HS-5 (cell line): ENCODE results near the gene SIDT1.

Source experiments
- DNase-seq: peaks from one replicate; pipeline ENCODE4 v3.0.0-alpha.2; 2012; ENCODE audit warnings: low read depth

SIDT1 gene

DNA sequence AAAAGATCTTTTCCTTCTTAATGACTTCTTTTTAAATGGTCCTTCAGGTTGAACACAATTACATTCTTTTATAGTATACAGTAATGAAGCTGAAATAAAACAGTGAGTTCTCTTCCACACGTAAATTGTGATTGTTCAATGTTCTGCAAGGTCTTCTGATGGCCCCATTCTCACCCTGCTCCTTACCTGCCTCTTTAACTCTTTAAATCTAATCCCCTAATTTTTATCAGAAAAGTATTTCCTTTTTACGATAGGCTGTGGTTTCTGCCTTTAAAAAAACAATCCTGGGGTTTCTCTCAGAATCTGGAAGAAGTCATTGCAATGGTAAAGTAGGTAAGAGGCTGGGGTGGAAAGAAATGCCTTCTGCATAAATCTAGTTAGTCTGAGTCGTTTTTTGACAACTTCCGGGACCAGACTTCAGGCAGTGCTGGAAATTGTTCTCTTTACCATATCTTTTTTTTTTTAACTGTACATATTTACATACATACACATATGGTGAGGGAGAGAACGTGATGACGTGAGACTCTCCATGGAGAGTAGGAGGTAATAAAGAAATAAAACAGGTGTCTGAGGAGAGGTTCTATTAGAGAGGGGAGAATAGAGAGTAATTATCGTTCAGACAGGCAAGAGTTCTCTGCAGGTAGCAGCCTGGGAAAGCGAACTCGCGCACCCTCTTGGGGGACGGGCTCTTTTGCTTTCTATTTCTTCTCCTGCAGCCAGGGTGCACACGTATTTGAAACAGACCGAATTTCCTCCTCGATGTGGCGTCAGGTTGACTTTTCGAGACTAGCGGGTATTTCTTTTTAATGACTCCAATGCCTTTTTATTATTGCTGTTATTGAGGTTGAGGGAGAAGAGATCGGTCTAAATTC lies at the start of gene SIDT1:
TSS of gene SIDT1 (plus strand) at position 730 of the 872 bp plus-strand sequence. CDS start 467 bp downstream, outside the sequence.
- DNase-seq, result no peak

DNA sequence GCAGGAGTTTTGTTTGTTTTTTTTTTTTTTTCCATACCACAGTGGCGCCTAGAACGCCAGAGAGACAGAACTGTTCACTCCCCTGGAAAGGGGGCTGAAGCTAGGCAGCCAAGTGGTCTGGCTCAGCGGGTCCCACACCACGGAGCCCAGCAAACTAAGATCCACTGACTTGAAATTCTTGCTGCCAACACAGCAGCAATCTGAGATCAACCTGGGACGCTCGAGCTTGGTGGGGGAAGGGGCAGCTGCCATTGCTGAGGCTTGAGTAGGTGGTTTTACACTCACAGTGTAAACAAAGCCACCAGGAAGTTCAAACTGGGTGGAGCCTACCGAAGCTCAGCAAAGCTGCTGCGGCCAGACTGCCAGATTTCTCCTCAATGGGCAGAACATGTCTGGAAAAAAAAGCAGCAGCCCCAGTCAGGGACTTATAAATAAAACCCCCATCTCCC lies 47.2 kb upstream of the SIDT1 start:
- DNase-seq, result no peak

DNA sequence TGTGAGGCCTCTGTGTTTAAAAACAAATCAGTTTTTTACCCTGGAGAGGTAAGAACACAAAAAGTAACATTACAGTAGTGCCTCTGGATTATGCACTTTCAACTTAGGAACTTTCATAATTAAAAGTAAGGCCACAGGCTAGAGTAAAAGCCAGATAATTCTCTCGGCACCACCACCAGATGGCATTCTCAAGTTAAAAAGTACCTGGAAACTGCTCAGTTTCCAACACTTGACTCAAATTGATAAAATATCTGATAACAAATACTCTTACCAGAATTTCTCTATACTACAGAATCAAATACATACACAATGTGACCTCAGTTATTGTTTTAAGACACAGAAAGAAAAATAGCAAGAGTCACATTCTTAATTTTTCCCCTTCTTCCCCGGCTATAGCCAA lies 37.3 kb upstream of the SIDT1 start:
- DNase-seq, result no peak

DNA sequence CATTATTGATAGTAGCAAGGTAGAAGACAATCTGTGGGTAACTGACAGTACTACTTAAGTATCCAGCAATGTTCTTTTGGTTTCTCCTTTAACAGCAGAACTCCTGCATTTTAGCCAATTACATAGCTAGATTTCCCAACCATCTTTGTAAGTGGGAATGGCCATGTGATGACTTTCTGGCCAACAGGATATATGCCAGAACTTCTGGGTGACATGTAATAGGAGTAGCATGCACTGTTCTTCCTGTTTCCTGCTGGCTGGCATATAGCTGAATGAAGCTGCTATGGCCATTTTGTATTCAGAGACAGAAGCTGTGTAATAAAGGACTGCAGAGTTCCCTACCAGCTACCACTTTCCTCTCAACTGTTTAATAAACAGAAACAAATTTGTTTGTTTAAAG lies 35.4 kb upstream of the SIDT1 start:
- DNase-seq, result no peak

DNA sequence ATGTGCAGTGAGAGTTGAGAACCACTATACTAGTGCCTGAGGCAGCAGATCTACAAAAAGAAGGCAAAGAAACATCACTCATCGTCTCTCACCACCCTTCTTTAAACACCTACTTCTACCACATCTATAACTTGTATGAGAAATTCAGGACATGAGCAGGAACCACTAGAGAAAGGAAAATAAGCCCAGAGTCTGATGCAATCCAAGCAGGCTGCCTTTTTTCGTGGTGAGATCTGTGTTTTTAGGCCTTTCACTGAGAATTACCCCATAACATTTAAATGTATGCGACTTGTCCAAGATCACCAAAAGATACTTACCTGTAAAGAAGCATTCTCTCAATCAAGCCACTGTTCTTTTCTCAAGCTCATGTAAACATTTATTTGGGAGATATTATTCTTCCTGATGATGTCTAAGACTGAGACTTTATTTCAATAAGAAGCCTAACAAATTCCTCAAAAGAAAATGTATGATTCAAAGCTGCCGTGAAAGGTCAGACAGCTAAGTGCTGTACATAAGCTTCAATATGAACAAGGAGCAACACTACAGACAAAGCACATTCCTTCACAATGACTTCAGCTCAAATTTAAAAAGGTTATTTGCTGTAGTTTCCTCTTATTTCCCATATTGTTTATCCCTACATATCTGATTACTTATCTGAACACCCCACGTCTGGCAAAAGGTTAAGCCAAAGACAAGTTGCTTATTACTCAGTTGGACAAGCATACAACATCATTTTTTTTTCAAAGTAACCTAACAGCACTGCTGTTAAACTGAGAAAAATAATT lies 33.9 kb upstream of the SIDT1 start:
- peak; percentile 34 for DNase-seq

DNA sequence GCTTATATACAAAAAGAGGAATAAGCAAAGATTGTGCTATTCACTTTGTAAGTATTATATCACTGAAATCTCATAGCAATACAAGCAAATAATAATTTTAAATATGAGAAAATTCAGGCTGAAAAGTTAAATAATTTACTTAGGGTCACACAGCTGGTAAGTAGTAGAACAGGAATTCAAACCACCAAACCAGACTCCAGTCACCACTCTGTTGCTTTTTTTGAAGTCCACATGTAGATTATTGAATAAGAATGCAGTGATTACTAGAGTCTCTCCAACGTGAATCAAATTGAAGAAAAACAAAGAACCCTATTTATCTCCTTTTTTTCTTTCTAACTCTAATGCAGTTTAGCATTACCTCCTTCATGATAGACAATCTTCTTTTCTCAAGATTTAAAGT lies 33.3 kb upstream of the SIDT1 start:
- no peak for DNase-seq

DNA sequence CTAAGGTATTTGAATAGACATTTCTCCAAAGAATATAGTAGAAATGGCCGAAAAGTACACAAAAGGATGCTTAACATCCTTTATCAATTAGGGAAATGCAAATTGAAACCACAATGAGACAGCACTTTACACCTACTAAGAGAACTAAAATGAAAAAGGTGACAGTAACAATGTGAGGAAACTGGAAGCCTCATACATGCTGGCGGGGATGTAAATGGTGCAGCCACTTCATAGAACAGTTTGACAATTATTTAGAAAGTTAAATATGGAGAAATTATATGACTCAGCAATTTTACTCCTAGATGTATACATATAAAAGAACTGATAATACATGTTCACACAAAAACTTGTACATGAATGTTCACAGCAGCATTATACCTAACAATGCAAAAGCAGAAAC lies 30.8 kb upstream of the SIDT1 start:
- DNase-seq, result no peak

DNA sequence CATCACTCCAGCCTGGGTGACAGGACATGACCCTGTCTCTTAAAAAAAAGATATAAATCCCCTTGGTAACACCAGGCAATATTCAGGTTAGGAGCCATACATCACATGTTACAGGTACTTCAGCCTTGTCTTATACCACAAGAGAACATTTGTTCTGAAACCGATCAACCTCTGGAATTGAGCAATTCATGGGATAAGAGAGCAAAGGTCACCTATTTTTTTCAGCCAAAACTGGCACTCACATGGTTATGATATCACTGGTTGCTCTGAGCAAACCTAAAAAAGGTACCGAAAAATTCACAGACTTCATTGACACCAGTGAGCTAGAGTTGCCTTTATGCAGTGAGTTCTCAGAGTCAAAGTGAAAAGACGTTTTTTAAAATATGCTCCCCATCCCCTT lies 26.5 kb upstream of the SIDT1 start:
- no peak for DNase-seq

DNA sequence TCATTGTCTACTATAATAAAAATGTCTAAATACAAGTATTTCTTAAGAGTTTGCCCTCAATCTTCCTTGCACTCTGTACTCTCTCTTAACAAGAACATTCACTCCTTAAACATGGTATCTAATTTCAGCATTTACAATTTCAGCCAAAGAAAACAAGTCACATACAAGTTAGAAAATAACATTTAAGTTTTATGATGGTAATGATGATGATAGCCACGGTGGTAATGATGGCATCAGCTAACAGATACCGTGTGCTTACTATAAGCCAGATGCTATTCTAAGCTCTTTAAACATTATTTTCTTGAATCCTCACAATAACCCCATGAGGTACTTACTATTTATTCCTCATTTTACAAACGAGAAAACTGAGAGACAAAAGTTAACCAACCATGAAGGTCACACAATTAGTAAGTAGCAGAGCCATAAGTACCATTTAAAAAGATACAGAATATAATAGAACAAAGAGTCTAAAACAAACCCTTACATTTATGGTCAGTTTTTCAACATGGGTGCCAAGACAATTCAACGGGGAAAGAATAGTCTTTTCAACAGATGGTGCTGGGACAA lies 24.8 kb upstream of the SIDT1 start:
- DNase-seq, result no peak

DNA sequence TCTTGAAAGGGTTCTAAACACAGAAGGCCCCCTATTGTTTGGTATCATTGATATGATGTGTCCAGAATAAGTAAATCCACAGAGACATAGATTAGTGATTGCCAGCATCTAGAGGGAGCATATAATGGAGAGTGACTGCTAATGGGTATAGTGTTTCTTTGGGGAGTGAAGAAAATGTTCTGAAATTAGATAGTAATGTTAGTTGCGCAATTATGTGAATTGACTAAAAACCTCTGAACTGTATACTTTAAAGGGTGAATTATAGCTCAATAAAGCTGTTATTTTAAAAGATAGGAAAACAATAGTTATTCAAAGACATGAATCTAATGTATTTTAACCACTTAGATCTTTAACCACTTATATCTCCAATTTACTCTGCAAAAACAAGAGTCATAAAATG lies 23.4 kb upstream of the SIDT1 start:
- no peak for DNase-seq

DNA sequence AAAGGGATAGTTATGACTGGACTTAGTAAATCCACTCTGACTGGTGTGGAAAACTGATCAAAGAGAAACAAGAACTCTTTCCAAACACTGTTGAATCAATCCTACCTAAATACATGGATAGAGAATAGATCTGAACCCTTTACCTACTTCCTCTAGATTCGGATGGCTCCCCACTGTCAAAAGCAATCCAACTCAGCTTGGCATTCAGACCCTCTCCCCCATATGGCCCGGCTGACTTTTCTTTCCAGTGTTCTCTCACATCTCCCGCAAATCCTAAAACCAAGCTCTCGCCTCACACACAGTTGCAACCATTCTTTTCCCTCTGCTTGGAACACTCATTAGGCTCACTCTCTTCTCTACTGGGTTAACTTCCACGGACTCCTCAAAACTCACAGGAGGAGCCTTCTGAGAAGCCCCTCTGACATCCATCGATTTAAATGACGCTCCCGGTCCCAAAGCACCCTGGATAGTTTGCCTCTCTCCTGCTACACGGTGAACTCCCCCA lies 18.0 kb upstream of the SIDT1 start:
- DNase-seq, result no peak

DNA sequence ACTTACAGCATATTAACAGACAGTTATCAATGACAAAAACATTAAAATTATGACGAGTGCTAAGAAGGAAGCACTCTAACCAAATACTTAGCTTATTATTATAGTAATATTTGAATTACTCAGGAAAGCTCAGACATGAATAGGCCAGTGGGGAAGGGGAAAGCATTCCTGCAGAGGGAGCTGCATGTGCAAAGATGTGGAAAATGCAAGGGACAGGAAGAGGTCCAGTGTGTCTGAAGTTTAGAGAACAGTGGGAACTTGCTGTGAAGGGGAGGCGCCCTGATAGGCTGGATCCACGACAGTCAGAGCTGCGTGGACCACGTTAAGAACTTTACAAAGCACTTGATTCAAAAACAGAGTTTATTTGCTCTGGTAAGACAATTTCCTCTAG lies 16.2 kb upstream of the SIDT1 start:
- no peak for DNase-seq

DNA sequence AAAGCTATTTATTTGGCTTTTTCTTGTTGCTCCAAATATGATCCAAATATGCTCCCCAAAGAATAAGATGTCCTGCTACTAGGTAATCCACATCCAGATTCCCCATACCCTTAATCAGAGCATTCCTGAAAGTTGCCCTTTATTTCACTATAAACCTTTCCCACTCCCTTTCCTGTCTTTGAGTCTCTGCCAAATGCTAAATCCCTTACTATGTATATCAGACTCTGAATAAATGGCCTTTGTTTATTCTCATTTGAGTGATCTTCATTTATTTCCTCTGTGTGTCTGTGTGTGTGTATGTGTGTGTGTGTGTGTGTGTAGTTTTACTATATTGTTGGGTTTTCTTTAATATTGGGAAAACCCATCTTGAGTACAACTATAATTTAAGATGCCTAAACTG lies 10.4 kb upstream of the SIDT1 start:
- no peak for DNase-seq

DNA sequence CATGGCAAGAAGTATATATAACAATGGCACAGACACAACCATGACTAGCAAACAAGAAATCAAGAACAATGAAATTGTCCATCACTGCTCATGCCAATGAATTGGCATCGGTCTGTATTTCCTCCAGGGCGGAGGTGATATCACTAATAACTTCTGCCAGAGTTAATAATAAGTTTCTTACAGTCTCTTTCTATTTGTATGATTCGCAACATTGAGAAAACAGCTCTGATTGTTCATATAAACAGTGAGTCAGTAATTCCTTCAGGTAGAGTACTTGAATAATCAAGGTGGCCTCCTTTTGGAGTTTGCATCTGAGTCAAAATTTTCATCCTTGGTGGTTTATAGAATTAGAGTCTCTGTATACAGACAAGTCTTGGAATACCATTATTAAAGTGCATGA lies 9.1 kb upstream of the SIDT1 start:
- DNase-seq, result no peak

DNA sequence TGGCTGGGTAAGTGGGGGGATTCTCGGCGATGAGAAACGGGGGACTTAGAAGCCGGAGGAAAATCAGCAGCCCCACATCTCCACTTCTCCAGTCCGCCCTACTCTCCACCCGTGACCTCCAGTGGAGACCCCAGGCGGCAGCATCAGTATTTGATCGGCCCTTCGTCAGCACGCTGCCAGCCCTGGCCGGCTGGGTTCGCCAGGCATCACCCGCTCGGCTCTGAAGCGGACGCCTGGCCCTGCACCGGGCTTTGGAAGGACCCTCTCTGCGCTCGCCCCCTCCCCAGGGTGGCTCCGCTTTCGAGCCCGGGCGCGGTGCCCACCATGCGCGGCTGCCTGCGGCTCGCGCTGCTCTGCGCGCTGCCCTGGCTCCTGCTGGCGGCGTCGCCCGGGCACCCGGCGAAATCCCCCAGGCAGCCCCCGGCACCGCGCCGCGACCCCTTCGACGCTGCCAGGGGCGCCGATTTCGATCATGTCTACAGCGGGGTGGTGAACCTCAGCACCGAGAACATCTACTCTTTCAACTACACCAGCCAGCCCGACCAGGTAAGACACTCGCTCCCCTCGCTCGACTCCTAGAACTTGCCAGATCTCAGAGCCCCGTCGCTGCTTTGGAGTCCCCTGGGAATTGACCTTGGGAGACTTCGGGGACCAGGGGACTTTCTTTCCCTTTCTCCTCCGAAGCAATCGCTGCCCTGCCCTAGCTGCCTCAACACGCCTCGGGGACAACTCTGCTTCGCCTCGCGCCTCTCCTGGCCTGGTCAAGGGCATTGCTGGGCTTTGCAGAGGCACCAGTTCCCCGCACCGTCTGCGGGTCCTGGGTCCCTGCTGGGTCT lies 561 bp downstream of the SIDT1 start:
- DNase-seq, result no peak

DNA sequence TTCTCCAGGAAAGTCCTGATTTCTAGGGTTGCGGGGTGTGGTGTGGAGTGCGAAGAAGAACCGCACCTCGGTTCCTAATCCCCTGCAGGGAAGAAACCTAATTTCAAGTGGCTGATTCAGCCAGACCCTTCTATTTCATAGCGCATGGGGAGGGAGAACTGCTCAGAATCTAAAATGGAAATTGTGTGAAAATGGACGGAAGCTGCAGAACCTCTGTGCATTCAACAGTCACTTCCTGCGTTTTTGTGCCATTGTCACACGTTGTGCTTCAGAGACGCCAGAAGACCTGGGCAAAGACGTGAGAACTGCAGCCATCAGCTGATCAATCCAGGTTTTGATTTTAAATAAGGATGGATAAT lies 1.2 kb downstream of the SIDT1 start:
- no peak for DNase-seq

DNA sequence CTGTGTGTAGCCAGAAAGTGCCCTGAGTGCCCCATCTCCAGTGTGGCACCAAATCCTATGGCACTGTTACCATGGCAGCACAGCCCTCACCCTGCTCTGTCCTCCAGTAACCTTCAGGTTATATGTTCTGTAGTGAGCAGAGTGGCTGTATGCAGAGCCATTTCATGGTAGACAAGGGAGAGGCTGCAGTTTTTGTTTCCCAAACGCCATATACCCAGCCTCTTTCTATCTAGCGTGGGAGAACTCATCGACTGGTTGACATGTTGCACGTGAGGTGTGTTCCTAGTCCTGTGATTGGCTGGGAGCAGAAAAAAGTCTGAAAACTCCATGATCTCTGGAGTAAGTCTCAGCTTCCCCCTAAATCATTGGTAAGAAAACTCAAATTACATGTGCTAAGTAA lies 2.0 kb downstream of the SIDT1 start:
- no peak for DNase-seq

DNA sequence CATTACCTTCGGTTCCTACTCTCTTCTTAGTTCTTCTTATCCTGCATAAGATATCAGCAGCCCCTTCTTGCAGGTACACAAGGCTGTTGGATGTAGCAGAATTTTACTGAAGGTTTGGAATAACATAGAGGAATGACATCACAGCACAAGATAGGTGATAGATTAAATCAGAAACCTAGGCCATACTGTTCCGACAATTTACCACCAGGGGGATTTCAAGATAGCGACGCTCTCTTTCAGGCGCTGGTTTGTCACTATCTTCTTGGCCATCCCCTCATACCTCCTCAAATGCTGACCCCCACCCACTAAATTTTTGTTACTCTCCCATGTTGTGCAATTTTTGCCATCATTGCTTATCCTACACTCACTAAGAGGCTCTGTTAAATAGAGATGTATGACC lies 3.5 kb downstream of the SIDT1 start:
- no peak for DNase-seq

DNA sequence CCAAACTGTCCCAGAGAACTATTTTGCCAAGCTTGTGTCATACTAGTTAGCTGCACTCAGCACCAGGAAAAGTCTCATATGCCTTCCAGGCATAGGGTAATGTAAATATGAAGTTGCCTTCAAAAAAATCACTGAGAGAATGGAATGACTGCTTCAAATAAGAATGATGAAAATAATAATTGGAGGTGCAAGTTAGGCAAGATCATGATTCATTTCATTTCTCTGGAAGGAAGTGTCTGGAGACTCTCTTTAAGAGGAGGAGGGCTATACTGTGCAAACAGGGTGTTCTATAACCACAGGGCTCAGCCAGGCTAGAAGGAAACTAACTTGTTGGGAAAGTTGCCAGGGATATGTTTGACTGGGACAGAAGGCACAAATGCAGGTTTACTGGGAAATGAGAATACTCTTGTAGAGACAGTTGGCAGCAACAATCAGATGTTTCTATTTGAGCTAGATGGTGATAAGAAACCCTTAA lies 4.3 kb downstream of the SIDT1 start:
- no peak for DNase-seq

DNA sequence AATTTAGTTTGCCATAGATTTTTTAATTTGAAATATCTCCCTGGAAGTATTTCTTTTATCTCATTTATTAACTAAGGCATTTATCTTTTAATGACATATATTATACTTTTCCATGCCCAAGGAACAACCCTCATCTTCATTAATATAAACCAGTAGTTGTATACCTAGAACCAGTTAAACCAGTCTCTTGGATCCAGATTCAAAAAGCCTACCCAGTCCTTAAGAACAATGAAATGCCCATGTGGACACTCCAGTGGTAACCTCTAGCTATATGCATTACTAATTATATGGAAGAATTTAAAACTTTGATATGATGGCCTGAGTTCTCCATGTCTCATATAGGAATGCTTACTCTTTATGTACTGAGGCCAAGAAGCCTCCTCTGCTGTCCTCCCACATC lies 4.8 kb downstream of the SIDT1 start:
- no peak for DNase-seq

DNA sequence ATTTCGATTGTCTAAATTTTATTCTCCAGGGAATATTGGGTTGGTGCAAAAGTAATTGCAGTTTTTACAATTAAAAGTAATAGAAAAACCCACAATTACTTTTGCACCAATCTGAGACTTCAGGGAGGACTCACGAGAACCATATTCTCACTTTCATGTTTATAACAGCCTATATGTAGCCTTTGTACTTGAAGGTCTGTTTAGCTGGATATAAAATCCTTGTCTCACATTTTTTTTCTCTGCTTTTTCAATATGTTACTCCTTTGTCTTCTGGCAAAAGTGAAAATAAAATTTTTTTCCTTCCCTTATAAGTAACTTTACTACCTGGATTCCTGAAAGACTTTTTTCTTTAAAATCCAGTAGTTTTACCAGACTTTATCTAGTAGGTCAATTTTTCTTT lies 9.2 kb downstream of the SIDT1 start:
- no peak for DNase-seq

DNA sequence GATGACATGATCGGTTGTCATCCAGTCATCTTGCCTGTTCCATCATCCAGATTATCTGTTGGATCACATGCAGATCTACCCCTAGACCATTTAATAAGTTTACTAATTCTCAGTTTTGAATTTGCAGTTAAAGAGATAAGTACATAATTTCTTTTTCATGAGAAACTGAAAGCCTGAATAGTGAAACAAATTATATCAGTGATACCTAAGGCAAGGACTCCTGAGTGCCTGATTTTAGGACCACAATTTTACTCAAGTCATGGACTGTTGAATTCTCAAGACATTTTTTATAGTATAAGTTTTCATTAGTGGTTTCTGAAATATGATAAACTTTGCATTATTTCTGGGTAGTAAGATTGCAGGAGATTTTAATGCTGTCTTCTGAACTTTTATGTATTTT lies 13.2 kb downstream of the SIDT1 start:
- no peak for DNase-seq
